GM18873 (cell line): ENCODE measurements around the gene METTL21C.

Experiments used
- ATAC-seq: cut with Tn5 transposase; IDR thresholded peaks from one replicate; pipeline ENCODE4 v1.9.1; 2021; ENCODE audit warnings: mild to moderate bottlenecking, moderate library complexity, moderate number of reproducible peaks; ENCODE audit not compliant: unreplicated experiment, low FRiP score

METTL21C gene

DNA sequence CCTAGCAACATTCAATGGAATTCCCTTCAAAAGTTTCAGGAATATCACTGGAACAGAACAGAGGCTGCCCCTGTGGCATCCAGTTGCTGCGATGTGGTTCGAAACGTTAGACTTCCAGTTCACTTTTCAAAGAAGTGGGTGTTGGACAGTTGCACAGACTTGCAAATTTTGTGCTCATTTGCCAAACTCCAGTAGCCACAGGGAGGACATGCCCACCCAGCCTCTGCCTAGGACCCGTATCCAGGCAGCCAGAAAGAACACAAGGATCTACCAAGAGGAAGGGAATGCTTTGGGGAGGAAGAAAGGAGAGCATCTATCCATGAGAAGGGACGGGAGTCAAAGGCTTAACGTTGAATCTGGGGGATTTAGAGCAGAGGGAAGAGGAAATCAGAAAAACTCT is at the start of gene METTL21C:
TSS of gene METTL21C (minus strand) at position 108 of the 400 bp plus-strand sequence. CDS start 546 bp downstream, outside the sequence.
- ATAC-seq = no peak

DNA sequence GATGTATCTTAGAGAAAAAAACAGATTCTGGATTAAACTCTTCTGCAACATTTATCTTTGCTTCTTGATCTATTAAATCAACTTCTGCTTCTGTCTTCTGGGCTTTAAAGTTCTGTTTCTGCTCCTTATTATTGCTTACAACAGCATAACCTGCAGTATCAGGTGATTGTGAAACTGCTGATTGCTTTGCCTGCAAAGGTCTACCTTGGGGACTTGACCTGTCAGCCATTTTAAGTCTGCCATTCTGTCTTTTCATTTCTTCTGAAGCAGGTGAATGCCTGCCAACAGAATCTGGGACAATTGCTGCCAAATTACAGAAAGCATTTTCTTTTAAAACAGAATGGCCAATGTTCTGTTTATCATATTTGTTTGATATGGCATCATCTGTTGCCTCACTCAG is 47.7 kb upstream of the METTL21C start:
- no peak for ATAC-seq

DNA sequence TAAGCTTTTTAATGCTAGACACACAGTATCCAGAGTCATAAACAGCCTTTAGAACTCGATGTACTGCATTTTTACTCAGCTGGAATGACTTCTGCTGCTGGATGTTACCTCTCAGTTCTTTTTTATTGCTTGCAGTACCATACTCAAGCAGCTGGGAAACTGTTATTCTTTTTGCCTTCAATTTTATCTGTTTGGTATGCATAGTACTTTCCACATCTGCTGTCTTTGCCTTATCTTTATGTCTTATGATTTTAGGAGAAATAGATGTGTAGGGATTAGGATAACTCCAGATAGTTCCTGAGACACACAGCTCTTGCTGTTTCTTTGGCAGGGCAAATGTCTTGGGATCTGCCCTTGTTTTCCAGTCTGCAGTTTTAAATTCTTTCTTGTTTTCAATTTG is 47.3 kb upstream of the METTL21C start:
- ATAC-seq = no peak

DNA sequence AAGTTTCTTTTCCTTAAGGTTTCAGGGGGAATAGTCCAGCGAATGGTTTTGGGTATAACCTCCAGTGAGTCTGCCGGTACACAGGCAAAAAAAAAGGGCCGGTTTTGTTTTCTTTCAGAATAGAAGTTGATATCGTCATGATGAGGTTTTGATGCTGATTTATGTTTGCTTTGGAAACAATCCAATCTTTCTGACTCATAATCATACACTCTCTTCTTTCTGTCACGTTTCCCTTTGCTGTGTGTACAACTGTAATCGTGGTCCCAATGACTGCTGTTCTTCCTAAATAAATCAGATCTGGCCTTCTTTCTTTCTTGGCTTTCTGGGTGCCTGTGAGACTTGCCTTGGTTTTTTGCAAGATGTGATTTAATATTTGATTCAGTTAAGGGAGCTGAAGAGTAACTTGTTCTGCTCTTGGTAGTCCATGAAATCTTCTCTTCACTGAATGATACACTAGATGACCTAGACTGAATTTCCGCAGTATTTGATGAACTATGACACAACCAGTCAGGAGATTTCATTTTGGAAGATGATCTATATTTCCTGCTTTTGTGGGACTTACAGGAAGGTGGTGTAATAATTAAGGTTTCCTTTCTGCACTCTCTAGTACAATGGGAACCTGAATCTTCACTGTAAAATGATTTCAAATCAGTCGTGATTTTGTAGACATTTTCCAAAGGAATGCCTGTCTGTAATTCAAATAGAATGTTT is 34.9 kb upstream of the METTL21C start:
- no peak for ATAC-seq

DNA sequence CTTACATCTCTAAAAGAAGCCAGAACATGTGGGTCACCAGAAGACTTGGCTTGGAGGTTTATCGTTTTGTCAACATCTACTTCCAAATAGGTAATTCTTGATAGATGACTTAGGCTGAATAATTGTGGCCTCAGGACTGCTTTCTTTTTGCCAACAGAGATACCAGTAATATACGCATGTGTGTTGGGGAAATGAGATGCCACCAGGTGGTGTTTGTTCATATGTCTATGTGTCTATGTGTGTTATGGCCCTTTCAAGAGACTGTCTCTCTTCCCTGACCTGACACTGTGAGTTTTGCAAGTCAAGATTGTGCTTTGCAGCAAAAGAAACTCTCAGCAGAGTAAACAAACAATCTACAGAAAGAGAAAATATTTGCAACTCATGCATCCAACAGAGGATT is 31.6 kb upstream of the METTL21C start:
- ATAC-seq = no peak

DNA sequence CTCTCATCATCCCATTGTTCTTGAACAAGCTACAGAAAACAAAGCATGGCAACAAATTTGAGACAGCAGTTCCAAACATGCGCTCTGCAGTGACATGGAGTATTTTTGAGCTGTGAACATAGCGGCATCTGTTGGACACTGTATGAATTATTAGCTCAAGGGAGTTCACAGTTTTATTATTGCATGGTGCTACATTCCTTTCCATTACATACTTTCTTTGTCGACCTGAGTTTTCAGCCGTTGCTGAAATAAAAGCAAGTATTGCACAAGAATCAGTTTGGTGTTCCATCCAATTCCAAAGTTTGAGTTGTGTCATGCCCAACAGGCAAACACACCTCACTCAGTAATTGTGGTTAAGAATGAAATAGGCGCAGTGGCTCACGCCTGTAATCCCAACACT is 30.1 kb upstream of the METTL21C start:
- ATAC-seq = no peak

DNA sequence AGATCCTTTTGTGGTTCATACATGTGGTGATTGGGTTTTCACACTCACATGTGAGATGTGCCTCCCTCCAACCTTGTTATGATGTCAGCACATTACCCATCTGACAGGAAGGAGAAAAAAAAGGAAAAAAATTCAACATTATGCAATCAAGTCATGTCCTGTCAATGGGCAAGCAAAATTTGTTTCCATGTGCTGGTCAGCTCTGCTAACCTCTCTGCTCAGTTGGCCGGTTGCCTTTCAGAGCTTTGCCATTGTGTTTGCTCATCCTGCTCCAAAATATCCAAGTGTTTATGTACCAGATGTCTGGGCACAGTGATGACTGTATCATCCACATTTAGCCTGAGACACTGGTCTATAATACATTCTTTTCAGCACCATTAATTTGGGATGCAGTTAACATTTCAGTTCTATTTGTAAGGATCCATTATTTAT is 27.0 kb upstream of the METTL21C start:
- ATAC-seq = no peak

DNA sequence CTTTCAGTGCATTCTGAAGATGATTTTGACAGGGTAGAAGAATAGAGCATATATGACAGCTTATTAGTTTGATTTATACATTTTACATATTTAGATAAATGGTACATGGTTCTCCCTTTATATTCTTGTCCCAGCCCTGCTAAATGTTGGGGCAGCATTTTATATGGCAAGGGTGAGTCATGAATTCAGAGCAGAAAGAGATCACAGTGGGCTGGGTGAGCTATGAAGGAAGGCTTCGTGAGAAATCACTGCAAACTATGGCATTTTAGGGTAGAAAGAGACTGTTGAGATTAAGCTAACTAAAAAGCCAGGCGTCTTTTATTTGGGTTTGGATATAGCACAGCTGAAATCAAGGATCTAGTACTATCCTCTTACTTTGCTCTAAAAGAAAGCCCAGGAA is 23.9 kb upstream of the METTL21C start:
- no peak for ATAC-seq

DNA sequence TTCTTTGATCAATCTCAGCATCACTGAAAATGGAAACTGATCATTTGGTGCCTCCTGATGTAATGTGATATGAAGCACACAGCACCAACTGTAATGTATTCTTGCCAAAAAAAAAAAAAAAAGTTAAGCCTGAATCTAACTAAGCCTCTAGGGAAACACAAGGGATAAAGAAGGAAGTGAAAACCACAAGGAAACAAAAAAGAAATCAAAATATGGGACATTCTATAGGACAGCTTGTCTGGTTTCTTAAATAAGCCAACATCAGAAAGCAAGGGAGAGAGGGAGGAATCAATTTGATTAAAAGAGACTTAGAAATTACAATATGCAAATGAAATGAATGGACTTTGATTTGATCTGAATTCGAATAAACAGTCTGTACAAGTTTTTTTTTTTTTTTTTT is 20.6 kb upstream of the METTL21C start:
- ATAC-seq = no peak

DNA sequence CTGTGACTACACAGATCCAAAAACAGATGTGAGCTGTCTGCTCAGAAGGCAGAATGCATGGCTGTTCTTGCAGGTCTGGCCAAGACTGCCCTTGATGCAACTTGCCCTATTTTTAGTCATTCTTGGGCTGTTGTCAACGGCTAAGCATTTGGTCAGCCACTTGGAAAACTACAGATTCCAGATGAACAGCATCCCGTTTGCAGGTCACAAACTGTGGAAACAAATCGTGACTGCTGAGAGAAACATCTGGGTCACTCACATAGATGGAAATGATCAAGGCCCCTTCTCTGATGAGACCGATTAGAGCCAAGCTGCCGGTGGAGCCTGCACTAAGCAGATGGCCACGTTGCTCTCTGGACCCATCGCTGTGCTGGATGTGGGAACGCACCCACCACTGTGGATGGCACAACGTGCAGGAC is 15.4 kb upstream of the METTL21C start:
- no peak for ATAC-seq

DNA sequence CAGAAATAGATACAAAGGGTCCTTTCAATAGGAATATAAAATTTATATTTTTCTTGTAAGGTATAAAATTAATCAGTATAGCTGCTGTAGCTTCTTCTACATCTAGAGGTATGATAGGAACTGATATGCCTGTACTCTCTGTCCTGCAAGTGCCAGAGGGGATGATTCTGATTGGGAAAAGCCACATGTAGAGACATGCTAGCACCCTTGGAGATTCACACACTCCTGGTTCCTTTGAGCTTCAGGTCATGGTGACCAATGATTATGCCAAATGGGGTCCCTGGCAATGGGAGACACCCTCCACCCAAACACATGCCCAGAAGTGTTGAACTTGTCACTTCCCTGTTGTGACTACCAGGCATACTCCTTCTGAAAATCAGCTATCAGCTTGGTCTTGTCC is 14.7 kb upstream of the METTL21C start:
- no peak for ATAC-seq

DNA sequence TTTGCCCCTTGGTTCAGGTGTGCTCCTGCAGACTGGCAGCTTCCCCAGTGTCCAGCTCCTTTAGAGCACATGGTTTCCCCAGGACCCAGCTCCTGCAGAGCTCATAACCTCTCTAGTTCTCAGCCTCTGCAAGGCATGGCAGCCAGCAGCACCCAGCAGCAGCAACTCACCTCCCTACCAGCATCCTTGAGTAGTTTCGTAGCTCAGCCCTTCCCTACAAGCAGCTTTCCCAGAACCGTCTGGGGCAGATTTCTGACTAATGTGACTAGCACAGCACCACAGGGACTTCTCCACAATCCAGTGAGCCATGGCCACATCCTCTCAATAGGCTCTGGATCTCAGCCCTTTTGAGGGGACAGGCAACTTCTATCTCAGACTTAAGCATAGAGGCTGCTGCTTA is 14.1 kb upstream of the METTL21C start:
- no peak for ATAC-seq

DNA sequence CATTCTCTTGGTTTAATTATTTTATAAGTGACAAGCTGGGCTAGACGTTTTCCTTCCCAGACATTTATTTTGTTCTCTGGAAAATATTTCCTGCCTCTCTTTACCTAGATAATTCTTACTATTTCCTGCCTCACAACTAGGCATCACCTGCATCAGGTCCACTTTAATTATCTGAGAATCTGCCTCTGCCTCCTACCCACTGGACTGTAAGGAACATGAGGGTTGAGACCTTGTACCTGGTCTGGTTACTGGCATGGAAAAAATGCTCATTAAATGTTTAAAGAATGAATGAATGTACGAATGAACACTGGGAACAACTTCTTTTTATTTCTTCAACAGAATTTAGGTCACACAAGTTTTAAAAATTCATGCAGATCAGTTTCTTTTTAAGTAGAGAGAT is 13.4 kb upstream of the METTL21C start:
- ATAC-seq = no peak

DNA sequence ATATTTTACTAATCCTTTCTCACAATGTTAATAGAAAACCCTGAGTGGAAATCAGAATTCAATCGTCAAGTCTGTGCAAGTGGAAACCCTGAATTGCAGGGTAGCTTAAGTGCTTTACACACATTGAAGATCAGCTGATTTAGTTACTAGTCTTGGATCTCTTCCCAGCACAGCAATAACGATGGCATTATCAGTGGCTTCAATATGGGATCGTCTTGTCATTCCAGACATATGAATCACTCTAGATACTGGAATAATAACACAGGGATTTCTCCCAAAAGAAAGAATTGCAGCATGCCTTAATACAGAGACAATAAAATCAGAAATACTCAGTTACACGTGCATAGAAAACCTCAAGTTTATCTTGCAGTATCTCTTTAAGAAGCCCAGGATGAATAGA is 12.6 kb upstream of the METTL21C start:
- no peak for ATAC-seq

DNA sequence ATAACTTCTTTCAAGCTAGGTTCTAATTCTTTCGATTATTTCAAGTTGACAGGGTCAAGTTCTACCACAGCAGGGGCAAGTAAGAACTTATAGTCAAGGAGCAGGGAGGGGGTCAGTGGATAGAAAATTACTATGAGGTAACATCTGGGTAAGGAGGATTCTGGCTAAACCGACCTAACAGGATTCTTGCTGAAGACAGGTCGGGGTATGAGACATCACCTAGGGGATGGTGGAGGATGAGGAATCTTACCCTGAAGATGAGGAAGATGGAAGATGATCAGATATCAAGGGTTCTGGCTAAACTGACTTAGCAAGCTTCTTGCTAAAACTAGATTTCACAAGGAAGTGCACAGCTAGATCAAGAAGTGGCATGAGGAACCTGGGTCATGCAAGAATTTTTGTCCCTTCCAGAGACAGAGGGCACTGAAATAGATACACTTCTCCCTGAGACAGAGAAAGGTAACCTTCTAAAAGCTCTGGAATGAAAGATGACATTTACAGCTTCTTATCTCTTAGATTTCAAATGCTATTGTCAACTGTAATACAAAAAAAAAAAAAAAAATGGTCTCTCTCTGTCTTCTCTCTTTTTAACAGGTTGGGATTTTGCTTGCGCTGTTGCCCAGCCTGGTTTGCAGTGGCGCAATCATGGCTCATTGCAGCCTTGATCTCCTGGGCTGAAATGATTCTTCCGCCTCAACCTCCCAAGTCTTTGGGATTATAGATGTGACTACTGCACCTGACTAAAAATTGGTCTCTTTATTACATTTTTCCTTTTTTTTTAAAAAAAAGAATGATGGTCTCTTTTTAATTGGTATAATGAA is 9.6 kb upstream of the METTL21C start:
- no peak for ATAC-seq

DNA sequence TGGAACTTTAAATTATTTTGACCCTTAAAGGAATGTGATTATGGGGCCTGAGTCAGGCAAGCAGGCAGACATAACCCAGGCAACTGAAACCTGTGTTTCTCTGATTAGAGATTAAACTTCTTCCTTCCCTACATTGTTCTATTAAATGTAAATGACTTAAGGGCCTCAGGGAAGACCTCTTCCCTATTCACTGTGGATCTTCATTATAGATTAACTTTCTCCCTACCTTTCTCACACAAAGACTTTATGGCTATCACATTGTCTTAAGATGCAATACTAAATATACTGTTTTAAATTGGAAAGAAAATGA is 8.8 kb upstream of the METTL21C start:
- no peak for ATAC-seq

DNA sequence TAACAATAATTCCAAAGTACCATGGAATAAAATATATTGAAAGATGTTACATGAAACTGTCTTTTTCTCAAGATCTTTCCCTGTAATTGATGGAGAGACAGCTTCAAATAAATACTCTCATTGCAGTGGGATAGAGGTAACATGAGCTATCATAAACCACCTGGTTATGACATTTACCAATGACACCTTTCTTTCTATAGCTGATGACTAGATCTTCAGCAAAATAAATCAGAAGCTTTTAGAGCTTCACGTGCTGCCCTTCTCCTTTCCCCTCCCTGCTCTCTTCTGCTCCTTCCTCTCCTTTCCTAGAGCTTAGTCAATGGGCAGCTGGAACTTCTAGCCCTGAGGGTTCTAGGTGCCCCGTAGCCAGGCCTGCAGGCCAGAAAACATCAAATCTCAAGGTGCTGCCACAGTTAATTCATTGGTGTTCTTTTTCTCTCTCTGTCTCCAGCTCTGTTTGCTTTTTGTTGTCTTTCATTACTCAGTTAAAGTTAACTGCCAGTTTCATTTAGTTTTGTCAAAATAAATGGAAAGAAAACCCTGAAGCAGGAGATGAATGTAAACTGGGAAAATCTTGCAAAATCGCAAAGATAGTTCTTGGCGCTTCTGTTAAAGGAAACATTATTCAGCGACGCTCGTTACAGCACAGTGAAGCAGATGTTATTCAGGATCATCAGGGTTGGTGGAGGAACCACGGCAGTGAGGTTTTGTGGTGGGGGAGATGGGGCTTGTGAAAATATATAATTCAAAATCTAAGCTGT is 8.3 kb upstream of the METTL21C start:
- no peak for ATAC-seq

DNA sequence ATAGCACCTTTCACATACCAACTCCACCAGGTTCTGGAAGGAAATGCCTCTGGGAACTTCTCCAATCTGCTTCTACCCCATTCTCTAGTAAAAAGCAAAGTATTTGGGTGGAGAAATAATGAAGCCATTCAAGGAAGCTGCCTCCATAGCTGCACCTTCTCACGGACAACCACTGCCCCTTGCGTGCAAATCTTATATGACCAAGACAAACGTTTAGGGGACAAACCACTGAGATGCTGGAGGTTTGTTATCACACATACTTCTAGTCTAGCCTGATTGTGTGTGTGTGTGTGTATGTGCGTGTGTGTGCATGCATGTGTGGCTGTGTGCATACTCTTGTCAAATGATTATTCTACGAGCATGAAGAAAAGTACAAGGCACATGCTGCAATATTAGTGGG is 6.5 kb upstream of the METTL21C start:
- ATAC-seq = no peak

DNA sequence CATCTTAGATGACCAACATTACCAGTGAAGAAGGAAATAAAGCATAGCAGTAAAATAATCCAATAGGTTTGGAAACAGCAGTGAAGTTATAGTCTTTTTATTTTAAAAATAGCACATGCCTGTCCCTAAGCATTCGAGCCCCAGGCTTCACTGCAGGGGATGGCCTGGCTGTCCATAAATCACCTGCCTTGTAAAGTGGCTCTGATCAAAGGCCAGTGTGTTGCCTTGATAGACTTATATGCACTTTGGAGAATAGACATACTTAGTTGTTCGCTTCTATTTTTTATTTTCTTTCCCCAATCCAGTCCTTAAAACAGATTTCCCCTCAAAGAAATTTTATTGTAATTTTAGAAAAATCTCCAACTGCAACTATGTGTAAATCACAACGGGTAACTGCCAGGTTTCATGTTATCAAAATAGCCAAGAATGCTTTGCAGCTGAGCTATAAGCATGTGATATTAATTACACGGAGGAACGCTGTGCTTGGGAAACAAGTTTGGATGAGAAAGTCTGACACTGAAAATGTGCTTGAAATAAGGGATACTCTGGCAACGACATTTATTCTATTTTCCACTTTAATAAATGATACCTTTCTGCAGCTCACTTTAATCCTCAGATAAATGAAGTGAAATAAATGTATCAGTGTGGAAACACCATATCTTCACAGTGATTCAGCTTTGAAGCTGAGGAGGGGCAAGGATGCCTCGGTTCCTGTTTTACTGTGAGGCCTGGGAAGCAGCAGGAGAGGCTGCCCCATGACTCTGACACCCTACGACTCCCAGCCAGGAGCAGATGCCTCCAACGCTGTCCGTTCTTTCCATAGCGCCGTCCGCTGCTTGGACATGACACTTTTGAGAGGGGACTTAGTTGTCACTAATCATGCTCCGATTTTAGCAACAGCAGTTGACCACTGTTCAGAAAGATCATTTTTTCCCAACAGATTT is 5.5 kb upstream of the METTL21C start:
- no peak for ATAC-seq

DNA sequence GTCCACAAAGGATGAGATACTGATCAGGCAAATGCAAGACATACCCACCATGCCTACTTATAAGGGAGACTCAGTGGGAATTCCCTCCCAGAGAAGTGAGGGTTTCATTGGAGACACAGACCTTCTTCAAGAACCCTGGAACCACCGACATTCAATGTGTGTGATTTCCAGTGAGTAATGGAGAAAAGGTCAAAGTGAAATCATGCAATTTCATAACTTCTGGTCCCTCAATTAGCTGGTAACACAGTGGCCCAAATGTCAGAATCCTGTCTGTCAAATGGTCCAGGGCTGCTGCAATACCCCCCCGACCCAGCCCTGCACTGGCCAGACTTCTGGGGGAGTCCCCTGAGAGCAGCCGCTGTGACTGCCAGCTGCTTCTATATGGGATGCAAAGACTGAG is 4.7 kb upstream of the METTL21C start:
- no peak for ATAC-seq
